ENCODE measurements around the gene STAT4.
A peak's percentile ranks its signal among the peaks of the same experiment; 100 is the strongest.

DNA sequence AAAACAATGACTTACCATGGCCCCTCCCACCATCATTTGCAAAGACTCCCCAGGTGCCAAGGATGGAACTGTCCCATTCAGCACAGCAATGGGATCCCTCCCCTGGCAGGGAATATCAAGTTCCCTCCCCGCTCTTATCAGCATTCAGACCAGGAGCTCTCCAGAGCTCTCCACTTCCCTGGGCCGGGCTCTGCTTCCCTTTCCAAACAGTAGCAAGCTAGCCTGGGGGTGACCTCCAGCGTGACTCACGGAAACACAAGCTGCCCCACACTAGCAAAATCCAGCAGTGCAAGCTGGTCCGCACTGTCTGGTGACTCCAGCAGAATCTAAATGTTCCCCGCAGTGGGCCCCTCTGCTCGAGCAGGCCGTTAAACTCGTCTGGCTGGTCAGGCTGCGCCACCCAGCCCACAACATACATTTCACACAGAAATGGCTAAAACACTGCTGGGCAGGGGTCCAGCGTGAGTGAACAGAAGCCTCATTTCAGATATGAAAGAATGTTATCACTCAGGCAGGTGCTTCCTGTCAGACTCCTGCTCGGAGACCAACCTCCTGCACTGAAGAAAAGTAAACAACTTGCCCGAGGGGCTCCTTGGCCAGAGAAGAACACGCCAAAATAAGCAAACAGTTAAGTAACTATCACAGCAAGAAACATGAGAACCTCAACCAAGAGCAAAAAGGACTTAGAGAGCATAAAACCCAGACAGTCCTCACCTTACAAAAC lies 170.7 kb downstream of the STAT4 start:
- no peak for TF ChIP-seq RARB (CRISPR knock-in tag; IDR thresholded peaks at IDR 0.05)
- no peak for TF ChIP-seq CREB5 (CRISPR knock-in tag; IDR thresholded peaks at IDR 0.05; ENCODE audit: low read depth)
- peak; percentile 15; the same call in 1 of the 2 replicates for TF ChIP-seq PATZ1 (CRISPR knock-in tag; IDR thresholded peaks at IDR 0.05; ENCODE audit: borderline replicate concordance)
- no peak for TF ChIP-seq GLIS3 (CRISPR knock-in tag; IDR thresholded peaks at IDR 0.05)
- no peak for TF ChIP-seq ZNF8 (CRISPR knock-in tag; IDR thresholded peaks at IDR 0.05)

All from SK-N-SH treated with all-trans-retinoic acid at 6 μM for 48 hours (cell line).